SH-SY5Y (cell line): ENCODE results near the gene SRSF12.

ENCODE experiments used
- GATA2 ChIP-seq: IDR thresholded peaks from 2 replicates; pipeline ENCODE4 v1.6.1; 2011; ENCODE audit warnings: mild to moderate bottlenecking, low read depth, low read length
- GATA3 ChIP-seq: IDR thresholded peaks from 2 replicates; pipeline ENCODE4 v1.6.1; 2011; ENCODE audit warnings: low read depth, mild to moderate bottlenecking, low read length, moderate library complexity

SRSF12 gene

DNA sequence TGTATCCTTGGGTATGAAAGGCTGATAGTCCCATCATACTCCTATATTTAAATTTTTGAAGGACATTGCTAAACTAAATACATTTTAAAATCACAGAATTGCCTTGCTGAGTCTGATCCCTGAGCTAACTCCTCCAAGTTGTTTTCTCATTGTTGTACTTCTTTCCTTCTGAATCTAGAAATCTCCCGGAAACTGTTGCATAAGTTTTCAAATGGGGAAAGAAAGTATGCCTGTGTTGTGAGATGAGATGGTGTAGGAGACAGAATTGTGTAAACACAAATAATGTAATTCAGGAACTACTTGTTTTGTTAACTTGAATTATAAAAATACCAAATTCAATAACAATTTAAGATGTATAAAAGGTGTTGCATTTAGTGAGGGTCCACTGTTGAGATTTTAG is 30.0 kb downstream of the SRSF12 start:
- TF ChIP-seq GATA3 (no peak), GATA2 (no peak)

DNA sequence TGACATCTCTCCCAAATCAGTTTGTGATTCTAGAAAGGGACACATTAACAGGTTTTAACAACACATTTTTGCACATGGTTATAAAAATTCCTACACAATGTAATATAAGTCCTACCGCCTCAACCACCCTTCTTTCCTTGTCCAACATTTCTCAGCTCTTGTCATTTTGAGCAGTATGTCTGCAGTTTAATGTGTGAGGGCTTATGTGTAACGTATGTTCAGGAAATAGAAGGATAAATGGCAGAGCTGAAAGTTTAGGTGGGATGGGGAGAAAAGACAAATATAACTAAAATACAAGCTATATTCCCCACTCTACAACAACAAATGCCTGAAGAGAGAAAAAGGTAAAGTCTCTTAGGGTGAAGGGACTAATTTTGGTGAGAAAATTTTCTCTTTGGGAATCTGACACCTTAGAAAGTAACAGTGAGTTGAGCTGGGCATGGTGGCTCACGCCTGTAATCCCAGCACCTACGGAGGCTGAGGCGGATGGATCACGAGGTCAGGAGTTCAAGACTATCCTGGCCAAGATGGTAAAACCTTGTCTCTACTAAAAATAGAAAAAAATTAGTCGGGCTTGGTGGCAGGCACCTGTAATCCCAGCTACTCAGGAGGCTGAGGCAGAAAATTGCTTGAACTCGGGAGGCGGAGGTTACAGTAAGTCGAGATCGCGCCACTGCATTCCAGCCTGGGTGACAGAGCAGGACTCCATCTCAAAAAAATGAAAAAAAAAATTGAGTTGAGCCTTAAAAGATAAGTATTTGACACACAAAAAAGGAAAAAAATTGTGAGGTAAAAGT is 32.3 kb downstream of the SRSF12 start:
- TF ChIP-seq GATA2: no peak
- no peak for TF ChIP-seq GATA3

DNA sequence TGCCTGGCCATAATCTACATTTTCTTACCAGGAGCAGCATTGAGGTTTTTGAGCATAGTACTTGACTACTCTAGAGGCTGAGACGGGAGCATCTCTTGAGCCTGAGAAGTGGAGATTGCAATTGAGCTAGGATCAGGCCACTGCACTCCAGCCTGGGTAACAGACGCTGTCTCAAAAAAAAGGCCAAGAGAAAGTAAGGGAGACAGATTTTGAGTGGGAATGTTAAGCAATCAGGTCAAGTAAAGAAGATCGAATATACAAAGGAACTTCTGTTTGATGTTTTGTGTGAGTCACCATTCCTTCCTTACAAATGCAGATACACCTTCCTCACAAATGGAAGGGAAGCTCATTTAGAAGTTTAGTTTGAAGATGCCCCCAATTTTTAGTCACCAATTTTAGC is 32.9 kb downstream of the SRSF12 start:
- TF ChIP-seq GATA3 (no peak), GATA2 (no peak)

DNA sequence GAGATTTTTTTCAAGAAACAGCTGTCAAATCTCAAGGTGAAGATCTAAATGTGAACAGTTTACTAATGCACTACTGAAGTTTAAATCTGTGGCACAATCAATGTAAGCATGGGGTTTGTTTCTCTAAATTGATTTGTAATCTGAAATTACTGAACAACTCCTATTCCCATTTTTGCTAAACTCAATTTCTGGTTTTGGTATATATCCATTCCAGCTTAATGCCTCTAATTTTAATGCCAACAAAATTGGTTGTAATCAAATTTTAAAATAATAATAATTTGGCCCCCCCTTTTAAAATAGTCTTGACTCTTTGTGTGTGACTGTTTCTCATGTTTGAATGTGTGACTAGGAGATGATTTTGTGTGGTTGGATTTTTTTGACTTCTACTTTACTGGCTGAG is 33.3 kb downstream of the SRSF12 start:
- TF ChIP-seq GATA3: no peak
- TF ChIP-seq GATA2: no peak

DNA sequence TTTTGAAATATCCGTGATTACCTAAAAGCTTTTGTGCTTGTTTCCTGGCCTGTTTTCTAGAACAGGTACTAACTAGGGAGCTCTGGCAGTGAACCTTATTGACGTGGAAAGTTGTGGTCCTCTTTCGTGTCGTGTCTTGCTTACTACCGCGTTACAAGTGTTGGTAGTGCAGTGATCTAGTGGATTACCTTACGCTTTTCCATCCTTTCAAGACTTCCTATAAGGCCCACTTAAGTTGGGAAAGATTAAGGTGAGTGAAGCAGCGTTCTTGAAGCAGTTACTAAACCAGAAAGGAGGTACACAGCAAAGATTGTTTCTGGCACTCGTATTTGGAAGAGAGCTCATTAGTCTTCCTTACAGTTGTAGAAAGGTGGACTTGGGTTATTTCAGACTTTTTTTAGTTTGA is 35.4 kb downstream of the SRSF12 start:
- TF ChIP-seq GATA2 (no peak), GATA3 (no peak)

DNA sequence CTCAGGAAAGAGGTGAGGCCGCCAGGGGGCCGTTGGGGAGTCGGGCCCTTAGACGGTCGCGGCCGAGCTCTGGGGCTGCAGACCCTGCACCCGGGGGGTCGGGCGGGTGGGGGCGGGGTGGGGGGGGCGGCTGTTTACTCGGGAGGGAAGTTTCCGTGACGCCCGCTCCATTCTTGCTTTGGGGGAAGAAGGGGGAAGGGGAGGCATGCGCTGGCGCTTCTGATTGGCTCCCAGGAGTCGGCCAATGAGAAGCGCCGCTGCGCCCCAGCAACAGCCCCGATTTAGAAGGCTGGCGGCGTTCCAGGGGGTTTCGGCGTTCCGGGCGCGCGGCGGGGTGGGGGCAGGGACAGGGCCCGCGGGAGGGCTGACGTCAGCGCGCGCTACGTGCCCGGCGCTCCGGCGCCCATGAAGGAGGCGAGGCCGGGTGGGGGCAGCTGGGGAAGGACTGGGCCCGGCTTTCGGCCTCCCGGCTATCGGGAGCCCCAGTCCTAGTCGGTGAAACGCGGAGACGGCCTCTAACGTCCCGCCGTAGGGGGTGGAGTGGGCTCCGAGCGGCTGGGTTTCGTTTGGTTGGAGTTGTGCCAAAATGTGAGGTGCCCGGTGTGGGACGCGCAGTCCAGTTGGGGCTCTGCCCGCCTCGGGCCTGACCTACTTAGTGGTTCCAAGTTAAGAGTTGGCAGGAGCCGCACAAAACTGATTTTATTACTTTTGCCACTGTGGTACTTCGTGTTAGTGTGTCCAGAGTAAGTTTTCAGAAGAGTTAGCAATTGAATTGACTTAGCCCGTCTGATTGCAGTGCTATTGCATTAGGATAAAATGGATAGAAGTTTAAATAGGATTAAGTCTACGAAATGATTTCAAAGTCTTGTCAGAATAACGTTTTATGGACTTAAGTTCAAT is 36.2 kb downstream of the SRSF12 start:
- TF ChIP-seq GATA3: no peak
- no peak for TF ChIP-seq GATA2

DNA sequence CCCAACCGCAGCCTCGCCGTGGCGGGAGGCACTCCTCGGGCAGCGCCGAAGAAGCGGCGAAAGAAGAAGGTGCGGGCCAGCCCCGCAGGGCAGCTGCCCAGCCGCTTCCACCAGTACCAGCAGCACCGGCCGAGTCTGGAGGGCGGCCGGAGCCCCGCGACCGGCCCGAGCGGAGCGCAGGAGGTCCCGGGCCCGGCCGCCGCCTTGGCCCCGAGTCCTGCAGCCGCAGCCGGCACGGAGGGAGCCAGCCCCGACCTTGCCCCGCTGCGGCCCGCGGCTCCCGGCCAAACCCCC is 36.8 kb downstream of the SRSF12 start:
- TF ChIP-seq GATA2 (no peak), GATA3 (no peak)

DNA sequence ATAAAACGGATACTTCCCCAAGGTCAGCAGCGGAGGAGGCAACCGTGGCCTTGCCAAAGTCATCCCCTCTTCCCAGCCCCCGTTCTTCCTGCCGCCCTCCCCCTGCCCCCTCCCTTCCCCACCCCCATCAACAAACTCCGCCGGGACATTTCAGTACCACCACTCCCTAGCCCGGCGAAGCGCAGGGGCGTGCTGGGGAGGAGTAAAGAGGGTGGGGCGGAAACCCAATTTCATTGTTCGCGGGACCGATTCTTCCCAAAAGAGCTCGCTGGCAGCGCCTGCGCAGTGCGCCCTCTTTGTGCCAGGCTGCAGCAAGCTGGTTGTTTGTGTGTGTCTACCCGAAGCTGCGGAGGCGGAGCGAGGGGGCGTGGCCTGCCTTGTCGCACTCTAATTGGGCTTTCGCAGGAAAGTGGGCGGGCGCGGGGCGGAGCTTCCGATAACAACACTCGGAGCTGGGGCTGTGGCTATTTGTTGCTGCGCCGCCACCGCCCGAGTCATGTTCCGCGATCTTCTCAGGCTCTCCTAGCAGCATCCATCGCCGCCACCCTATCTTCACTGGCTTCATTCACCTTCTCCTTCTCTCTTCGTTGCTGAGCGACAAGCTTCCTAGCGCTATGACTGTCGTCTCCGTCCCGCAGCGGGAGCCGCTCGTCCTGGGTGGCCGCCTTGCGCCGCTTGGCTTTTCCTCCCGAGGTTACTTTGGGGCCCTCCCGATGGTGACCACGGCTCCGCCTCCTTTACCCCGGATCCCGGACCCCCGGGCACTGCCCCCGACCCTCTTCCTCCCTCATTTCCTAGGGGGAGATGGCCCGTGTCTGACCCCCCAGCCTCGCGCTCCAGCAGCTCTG is 37.4 kb downstream of the SRSF12 start, which contains the start of gene PNRC1:
Gene PNRC1 (plus strand): TSS at position 471 of the 848 bp plus-strand sequence. CDS start 144 bp downstream, at position 615.
- TF ChIP-seq GATA3: no peak
- TF ChIP-seq GATA2: no peak

DNA sequence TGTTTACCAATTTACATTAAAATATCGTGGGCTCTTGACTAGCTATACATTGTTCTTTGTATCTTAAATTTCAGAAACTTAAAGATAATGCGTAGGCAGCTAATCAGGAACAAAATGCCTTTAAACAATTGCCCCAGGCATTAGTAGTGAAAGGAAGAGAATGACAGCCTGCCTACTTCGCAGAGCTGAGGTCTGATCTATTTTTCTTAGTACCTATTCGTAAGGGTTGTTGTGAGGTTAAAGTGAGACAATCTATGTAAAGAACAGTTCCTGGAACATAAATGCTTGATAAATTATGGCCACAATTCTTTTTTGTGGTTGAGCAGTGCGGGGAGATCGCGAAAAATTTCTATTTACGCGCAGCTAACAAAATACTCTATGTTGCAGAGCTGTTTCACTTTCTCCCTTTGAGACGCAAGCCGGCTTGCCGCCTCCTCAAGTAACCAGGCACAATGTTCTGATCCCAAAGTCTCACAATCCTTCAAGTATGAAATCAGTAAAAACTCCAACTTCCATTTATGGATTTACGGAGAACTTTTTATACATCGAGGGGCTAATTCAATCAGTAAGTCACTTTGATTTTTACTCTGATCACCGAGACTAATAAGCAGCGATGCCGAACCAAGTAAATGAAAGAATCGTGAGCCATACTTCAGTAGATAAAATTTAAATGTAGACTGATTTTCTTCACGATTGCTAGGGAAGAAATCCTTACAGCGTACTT is 38.2 kb downstream of the SRSF12 start:
- no peak for TF ChIP-seq GATA3
- TF ChIP-seq GATA2: no peak

DNA sequence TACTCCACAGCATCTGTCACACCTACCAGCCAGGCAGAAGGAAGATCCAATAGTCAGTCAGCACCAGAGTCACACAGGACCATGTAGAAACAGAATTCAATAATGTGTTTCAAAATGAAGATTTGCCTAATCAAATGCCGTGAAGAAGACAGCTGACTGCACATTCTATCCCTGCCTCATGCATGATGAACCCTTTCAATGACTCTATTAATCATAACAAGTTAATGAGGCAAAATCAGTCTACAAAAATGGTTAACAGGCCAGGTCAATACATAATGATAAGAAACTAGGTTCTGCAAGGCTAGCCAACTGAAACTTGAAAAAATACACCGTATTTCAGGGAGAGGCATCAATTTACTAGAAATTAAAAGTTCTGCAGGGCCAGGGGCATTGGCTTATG is 44.0 kb downstream of the SRSF12 start:
- TF ChIP-seq GATA3 (no peak), GATA2 (no peak)

DNA sequence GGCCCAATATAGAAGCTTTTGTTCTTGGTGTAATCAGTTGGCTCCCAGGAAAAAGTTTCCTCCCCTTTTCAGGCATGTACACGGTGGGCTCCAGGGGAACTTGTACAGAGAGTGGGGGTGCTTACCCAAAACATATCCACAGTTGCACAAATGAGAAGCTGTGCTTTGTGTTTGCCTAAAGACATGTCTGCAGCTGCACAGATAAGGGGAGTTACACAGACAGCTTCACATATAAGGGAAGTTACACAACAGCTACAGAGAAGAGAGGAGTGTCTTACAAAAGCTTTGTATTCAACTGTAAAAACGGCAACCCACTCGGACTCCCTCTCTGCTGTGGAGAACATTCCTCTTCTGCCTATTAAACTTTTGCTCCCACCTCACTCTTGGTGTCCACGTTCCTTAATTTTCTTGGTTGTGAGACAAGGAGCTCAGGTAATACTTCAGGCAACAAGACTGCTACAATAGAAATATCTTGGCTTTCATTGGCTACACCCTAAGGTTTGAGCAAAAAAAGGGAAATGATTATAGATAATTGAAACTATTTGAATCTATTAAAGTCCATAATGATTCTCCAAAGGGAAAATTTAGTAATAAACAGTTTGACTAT is 44.8 kb downstream of the SRSF12 start:
- TF ChIP-seq GATA2: no peak
- no peak for TF ChIP-seq GATA3

DNA sequence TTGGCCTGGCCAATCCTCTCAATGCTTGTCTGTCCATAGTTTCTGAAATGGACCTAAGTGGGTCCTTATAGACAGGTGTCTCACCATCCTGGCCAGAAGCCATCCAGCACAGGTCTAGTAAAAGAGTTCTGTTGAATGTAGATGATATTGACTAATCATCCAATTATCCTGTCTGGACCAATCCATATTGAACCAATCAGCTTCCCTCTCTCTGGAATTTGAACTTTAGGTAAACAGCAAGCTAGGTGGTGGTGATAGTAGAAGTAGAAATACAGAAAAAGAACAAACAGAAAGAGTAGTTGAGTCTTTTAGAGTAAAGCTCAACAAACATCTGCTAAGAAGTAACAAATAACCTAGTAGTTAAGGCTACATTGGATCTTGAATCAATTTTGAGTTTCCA is 46.8 kb downstream of the SRSF12 start:
- TF ChIP-seq GATA3: no peak
- TF ChIP-seq GATA2: no peak

DNA sequence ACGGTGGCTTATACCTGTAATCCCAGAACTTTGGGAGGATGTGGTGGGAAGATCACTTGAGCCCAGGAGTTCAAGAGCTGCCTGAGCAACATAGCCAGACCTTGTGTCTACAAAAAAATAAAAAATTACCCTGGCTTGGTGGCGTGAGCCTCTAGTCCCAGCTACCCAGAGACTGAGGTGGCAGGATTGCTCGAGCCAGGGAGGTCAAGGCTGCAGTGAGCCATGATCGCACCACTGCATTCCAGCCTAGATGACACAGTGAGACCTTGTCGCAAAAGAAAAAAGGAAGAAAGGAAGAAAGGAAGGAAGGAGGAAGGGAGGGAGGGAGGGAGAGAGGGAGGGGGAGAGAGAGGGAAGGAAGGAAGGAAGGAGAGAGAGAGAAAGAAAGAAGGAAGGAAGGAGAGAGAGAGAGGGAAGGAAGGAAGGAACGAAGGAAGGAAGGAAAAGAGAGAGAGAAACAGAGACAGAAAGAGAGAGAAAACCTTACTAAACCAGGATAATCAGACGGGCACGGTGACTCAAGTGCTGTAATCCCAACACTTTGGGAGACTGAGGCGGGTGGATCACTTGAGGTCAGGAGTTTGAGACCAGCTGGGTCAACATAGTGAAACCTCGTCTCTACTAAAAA is 48.2 kb downstream of the SRSF12 start:
- TF ChIP-seq GATA3 (no peak), GATA2 (no peak)
